Measurements from ENCODE around the gene HOXD8.
A peak's percentile ranks its signal among the peaks of the same experiment; 100 is the strongest.

DNA sequence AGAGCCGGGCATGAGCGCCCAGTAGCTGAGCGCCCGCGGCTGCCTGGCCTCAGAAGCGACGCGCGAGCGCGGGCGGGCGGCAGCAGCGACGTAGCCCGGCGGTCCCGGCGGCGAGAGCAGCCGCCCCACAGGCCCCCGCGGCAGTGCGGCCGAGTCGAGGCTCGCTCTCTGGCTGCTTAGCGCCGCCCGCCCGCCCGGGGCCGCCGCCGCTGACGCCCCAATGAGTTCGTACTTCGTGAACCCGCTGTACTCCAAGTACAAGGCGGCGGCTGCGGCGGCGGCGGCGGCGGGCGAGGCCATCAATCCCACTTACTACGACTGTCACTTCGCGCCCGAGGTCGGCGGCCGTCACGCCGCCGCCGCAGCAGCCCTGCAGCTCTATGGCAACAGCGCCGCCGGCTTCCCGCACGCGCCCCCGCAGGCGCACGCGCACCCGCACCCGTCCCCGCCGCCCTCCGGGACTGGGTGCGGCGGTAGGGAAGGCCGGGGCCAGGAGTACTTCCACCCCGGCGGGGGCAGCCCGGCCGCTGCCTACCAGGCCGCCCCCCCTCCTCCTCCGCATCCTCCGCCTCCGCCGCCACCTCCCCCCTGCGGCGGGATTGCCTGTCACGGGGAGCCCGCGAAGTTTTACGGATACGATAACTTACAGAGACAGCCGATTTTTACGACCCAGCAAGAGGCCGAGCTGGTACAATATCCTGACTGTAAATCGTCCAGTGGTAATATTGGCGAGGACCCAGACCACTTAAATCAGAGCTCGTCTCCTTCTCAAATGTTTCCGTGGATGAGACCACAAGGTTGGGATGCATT, 847 bp downstream of the HOXD8 start:
- TF ChIP-seq, protein P1, sequence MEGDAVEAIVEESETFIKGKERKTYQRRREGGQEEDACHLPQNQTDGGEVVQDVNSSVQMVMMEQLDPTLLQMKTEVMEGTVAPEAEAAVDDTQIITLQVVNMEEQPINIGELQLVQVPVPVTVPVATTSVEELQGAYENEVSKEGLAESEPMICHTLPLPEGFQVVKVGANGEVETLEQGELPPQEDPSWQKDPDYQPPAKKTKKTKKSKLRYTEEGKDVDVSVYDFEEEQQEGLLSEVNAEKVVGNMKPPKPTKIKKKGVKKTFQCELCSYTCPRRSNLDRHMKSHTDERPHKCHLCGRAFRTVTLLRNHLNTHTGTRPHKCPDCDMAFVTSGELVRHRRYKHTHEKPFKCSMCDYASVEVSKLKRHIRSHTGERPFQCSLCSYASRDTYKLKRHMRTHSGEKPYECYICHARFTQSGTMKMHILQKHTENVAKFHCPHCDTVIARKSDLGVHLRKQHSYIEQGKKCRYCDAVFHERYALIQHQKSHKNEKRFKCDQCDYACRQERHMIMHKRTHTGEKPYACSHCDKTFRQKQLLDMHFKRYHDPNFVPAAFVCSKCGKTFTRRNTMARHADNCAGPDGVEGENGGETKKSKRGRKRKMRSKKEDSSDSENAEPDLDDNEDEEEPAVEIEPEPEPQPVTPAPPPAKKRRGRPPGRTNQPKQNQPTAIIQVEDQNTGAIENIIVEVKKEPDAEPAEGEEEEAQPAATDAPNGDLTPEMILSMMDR (IDR thresholded peaks at IDR 0.05) = peak in 1 of 5 experiments; percentile 7
- TF ChIP-seq POLR2A (IDR thresholded peaks at IDR 0.05) = no peak
- peak in 1 of 2 donors; percentile 58 for TF ChIP-seq EP300 (IDR thresholded peaks at IDR 0.05)
